ENCODE data around the gene GRIK3.

GRCh38 chr1:36748466-36748865 is 285.8 kb downstream of the GRIK3 start:
- TF ChIP-seq, protein P1, sequence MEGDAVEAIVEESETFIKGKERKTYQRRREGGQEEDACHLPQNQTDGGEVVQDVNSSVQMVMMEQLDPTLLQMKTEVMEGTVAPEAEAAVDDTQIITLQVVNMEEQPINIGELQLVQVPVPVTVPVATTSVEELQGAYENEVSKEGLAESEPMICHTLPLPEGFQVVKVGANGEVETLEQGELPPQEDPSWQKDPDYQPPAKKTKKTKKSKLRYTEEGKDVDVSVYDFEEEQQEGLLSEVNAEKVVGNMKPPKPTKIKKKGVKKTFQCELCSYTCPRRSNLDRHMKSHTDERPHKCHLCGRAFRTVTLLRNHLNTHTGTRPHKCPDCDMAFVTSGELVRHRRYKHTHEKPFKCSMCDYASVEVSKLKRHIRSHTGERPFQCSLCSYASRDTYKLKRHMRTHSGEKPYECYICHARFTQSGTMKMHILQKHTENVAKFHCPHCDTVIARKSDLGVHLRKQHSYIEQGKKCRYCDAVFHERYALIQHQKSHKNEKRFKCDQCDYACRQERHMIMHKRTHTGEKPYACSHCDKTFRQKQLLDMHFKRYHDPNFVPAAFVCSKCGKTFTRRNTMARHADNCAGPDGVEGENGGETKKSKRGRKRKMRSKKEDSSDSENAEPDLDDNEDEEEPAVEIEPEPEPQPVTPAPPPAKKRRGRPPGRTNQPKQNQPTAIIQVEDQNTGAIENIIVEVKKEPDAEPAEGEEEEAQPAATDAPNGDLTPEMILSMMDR (conservative IDR thresholded peaks at IDR 0.05 in 1 of 2, IDR thresholded peaks at IDR 0.05 in 1 of 2; ENCODE audit: extremely low read depth in 1 of 2, insufficient read depth in 1 of 2, low read depth in 1 of 2, low read length in 2 of 2), result no peak
- TF ChIP-seq EZH2 (IDR thresholded peaks at IDR 0.05; ENCODE audit: borderline replicate concordance, low read length), result no peak
